ENCODE results near the gene AHDC1.
A peak's percentile ranks its signal among the peaks of the same experiment; 100 is the strongest.
"Not testable (repeated sequence)": the region's sequence is repeated elsewhere in the genome, so short reads cannot be mapped to it uniquely, and the experiment has no call there.

The AHDC1 gene, protein sequence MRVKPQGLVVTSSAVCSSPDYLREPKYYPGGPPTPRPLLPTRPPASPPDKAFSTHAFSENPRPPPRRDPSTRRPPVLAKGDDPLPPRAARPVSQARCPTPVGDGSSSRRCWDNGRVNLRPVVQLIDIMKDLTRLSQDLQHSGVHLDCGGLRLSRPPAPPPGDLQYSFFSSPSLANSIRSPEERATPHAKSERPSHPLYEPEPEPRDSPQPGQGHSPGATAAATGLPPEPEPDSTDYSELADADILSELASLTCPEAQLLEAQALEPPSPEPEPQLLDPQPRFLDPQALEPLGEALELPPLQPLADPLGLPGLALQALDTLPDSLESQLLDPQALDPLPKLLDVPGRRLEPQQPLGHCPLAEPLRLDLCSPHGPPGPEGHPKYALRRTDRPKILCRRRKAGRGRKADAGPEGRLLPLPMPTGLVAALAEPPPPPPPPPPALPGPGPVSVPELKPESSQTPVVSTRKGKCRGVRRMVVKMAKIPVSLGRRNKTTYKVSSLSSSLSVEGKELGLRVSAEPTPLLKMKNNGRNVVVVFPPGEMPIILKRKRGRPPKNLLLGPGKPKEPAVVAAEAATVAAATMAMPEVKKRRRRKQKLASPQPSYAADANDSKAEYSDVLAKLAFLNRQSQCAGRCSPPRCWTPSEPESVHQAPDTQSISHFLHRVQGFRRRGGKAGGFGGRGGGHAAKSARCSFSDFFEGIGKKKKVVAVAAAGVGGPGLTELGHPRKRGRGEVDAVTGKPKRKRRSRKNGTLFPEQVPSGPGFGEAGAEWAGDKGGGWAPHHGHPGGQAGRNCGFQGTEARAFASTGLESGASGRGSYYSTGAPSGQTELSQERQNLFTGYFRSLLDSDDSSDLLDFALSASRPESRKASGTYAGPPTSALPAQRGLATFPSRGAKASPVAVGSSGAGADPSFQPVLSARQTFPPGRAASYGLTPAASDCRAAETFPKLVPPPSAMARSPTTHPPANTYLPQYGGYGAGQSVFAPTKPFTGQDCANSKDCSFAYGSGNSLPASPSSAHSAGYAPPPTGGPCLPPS (N-terminal part only)

DNA sequence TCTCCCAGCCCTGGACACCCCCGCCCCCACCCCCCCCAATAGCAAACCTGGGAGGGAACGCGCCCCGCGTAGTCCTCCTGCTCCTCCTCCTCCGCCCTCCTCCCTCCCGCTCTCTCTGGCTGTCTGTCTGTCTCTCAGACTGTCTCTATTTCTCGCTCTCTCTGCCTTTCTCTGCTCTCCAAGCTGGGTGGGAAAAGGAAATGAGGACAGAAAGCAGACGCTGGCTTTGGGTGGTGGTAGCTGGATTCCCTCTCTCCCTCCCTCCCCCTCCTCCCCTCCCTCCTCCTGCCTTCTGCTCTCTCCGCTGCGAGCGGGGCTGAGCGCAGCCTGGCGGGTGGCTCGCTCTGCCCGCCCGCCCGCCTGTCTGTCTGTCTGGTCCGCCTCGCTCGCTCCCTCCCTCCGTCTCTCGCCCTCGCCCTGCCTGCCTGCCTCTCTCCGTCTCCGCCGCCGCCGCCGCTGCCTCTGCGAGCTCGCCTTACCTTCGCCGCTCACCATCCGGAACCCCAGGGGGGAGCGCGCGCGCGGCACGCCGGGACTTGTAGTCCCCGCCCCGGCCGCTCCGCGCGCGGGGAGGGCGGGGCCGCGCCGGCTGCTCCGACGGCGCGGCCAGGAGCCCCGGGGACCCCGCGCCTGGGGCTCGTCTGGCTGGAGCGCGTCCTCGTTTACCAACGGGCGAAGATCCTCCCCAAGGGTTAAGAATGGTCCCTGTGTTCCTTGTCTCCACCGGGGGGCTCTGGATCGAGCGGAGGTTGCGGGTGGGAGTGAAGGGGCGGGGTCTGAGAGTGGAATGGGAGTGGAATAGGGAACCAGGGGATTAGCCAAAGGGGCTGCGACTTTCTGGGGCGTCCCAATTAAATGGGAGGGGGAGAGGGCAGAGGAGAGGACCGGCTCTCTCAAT lies at the start of gene AHDC1:
Gene AHDC1 (minus strand): TSS at position 464 of the 898 bp plus-strand sequence. CDS start 52,029 bp downstream, outside the sequence.
- peak; percentile 94 for DNase-seq

DNA sequence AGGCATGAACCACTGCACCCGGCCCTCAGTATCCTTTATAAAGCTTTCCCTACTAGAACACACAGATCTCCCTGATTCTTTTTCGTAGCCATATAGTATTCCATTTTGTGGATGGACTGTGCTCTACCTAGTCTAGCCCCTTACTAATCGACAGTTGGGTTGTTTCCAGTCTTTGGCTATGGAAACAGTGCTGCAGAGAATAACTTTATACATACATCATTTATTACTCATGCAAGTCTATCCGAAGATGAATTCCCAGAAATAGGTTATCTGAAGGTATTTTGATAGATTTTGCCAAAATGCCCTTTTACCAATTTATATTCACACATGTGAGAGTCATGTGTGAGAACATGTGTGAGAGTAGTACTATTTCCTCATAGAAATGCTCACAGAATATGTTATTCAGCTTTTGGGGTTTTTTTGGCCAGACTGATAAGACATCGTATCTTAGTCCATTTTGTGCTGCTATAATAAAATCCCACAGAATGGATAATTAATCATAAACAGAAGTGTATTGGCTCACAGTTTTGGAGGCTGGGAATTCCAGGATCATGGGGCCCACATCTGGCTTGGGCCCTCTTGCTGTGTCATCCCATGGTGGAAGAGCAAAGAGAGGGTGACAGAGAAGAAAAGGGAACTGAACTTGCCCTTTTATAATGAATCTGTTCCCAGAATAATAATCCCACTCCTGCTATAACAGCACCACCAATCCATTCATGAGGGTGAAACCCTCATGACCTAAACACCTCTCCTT lies 48.3 kb upstream of the AHDC1 start:
- DNase-seq = no peak

DNA sequence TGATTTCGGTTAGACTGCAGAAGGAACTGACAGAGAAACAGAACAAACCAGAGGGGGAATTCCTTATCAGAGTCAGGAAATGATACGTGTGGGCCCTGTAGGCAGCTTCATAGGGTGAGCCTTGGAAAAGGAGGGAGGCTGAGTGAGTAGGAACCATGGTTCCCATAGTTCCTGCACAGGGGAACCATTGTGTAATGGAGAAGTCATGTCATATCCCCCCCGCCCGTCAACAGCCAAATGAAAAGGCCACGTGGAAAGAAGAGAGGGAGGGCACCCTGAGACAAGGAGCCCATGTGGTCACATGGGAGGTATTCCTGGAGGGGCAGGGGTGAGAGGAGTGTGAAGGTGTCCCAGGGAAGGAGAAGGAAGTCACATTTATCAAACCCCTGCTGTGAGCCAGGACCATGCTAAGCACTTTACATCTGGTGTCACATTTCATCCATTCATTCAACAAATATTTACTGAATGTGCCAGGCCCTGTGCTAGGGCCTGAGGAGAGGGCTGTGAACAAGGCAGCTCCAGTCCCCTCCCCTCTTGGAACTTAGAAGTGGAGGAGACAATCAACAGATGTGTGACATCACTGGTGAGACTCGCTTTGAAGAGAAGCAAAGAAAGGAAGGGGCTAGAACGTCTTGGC lies 46.7 kb upstream of the AHDC1 start:
- no peak for DNase-seq

DNA sequence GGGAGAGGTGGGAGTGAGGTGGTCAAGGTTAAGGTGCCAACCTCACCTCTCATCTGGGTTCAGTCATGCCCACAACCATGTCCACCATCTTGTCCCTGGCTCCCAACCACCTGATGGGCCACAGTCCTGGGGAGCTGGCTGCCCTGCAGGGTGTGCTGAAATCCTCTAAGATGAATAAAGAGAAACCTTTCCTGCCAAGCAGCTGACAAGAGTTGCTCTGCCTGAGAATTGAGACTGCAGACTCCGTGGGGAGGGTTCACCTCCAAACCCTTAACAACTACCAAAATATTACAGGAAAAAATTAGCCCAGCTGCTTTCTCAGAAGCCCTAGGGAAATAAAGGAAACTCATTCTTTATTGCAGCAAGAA lies 46.2 kb upstream of the AHDC1 start:
- DNase-seq = no peak

DNA sequence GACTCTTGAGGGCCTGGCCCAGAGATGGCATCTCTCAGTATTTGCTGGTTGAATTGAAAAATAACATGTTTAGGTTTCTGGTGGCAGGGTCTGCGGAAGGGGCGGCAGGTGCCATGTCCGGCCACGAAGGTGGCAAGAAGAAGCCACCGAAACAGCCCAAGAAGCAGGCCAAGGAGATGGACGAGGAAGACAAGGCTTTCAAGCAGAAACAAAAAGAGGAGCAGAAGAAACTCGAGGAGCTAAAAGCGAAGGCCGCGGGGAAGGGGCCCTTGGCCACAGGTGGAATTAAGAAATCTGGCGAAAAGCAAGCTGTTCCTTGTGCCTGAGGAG lies 45.3 kb upstream of the AHDC1 start:
- no peak for DNase-seq

DNA sequence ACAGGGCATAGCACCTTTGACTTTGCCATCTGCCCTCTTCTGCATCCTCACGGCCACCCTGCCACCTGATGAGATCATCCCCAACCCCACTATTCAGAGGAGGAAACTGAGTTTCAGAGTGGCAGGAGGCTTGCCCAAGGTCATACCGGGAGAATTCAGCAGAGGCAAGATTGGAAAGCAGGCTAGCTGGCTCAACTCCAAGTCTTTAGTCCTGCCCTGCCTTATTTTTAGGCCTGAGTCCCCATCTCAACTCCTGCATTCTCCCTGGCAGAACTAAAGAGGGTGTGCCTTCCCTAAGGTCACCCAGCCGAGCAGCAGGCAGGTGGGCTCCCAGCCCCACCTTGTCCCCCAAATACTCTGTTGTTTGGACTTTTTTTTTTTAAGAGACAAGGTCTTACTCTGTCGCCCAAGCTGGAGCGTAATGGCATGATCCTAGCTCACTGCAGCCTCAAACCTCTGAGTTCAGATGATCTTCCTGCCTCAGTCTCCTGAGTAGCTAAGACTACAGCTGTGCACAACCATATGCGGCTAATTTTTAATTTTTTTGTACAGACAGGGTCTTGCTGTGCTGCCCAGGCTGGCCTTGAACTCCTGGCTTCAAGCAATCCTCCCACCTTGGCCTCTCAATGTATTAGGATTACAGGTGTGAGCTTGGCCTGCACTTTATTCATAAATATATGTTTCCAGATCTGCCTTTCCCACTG lies 44.8 kb upstream of the AHDC1 start:
- no peak for DNase-seq

DNA sequence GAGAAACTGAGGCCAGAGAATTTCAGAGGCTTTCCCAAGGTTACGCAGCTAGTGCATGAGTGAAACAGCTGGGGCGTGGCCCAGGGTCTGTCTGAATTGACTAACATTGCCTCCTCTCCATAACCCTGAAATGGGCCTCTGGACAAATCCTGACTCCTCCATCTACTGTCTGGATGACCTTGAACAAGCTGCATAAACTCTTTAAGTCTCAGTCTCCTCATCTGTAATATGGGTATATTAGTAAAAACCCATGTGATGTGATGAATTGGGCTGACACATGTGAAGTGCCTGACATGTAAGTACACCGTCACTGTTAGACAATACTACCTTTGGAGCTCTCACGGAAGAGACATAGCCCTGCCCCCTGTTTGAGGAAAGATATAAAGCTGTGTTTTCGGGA lies 43.4 kb upstream of the AHDC1 start:
- DNase-seq = no peak

DNA sequence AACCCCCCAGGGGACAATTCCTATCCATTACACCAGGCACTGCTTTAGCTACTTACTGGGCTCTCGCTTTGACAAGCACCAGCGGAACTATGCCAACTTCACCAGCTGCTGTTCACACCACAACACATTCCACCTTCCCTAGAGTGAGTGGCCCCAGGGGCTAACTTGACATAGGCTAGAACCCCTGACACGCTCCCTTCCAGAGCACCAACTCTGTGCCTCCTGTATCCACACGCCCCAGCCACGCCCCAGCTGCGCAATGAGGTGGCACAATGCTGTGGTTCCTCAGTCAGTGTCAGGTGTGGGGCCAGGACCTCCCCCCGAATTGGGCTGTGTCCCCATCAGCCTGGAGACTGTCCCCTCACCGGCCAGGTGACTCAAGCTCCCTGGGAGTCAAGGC lies 42.7 kb upstream of the AHDC1 start:
- no peak for DNase-seq

DNA sequence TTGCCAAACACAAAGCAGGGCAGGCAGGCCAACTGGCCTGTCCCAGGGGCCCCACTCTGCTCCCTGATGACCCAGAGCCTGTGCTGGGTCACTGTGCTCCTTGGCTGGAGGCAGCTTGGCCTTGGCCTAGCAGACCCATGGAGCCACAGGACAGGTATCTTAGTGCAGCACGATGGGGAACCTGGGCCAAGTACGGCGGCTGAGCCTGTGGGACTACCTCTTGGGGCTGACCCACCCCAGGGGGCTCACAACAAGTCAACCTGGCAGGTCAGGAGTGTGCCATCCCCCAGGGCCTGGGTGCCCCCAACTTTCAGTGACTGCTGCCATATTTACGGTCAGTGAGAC lies 41.1 kb upstream of the AHDC1 start:
- no peak for DNase-seq

DNA sequence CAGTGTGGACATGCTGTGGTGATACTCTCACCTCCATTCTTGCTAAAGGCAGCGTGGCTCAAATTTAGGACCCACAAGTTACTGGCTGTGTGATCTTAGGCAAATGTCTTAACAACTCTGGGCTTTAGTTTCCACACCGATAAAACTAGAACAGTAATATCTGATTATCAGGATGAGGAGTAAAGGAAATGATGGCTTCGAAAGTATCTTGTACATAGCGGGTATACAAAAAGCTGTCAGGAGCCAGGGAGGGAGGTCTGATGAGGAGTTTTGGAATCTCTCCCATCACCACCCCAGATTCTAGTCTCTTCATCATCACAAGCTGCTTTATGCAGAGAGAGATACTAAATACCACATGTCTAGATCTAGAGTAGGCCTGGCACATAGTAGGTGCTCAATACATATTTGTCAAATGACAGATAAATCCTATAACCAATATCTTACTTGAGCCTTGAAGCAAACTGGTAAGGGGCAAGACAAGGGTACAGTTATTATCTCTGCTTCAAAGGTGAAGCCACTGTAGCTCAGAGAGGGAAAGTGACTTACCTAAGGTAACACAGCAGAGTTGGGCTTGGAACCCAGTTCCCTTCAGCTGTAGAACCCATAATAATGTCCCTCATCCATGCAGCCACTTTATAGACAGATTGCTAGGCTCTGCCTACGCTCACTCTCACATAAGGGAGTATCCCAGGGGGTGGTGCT lies 40.6 kb upstream of the AHDC1 start:
- no peak for DNase-seq

DNA sequence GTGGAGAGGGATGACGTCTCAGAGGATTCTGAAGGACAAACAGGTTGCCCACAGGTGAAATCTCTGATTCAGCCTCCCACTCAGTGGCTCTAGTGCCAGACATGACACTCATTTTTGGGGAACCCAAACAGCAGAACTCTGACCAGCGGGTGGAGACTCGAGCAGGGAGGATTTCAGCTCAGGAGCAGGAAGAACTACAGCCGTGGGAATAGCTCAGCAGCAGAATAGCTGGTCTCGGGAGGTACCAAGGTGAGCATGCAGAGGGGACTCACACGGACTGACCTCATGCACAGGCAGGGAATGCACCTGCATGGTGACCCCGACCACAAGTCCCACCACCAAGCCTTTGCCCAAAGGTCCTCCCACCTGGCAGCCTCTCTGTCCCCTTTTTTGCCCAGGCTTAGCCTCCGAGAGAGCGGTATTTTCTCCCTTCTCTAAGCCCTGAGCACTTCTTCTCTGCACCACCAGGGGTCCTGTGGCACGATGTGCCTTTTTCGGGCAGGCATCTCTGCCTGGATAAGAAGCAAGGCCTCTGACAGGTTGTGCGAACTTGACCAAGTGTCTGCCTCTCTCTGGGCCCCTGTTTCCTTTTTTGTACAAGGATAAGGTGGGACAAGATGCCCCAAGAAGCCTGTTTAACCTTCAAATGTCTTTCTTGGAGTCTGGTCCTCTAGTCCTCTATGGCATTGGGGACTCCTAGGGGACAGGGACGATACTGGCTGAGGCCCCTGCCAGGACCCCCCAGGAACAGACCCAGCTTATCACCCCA lies 39.8 kb upstream of the AHDC1 start:
- DNase-seq = no peak

DNA sequence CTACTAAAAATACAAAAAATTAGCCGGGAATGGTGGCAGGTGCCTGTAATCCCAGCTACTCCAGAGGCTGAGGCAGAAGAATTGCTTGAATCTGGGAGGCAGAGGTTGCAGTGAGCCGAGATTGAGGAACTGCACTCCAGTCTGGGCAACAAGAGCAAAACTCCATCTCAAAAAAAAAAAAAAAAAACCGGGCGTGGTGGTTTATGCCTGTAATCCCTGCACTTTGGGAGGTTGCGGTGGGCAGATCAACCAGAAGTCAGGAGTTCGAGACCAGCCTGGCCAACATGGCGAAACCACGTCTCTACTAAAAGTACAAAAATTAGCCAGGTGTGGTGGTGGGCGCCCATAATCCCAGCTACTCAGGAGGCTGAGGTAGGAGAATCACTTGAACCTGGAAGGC lies 36.6 kb upstream of the AHDC1 start:
- not testable (repeated sequence) for DNase-seq

DNA sequence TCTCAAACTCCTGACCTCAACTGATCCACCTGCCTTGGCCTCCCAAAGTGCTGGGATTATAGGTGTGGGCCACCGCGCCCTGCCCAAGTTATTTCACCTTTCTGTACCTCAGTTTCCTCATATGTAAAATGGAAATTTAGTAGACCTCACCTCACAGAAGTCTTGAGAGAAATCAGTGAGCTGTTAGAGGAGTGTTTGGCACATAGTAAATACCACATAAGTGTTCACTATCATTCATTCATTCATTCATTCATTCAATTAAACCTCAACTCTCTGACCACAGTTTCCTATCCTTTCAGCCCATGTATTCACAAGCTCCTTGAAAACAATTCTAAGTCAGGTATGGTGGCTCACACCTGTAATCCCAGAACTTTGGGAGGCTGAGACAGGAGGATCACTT lies 34.9 kb upstream of the AHDC1 start:
- DNase-seq = no peak

DNA sequence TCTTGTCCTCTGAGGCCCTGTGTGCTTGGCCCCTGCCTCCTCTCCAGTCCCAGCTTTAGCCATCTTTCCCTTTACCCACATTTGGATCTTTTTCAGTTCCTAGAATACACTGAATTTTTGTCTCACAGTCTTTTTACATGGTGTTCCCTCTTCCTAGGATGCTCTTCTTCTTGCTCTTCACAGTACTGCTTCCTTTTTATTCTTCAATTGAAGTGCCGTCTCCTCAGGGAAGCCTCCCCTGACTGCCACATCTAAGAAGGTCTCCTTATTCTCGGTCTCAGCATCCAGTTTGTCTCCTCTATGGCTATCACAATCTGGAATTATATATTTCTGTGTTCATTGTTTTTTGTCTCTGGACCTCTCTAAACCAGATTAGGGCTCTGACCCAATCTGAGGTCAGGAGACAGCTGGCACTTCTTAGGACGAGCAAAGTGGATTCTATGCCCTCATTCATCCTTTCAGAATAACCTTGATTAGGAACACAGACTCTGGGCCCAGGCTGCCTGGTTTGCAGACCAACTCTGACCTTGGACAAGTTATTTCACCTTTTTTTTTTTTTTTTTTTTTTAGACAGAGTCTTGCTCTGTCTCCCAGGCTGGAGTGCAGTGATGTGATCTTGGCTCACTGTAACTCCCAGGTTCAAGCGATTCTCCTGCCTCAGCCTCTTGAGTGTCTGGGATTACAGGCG lies 34.2 kb upstream of the AHDC1 start:
- no peak for DNase-seq

DNA sequence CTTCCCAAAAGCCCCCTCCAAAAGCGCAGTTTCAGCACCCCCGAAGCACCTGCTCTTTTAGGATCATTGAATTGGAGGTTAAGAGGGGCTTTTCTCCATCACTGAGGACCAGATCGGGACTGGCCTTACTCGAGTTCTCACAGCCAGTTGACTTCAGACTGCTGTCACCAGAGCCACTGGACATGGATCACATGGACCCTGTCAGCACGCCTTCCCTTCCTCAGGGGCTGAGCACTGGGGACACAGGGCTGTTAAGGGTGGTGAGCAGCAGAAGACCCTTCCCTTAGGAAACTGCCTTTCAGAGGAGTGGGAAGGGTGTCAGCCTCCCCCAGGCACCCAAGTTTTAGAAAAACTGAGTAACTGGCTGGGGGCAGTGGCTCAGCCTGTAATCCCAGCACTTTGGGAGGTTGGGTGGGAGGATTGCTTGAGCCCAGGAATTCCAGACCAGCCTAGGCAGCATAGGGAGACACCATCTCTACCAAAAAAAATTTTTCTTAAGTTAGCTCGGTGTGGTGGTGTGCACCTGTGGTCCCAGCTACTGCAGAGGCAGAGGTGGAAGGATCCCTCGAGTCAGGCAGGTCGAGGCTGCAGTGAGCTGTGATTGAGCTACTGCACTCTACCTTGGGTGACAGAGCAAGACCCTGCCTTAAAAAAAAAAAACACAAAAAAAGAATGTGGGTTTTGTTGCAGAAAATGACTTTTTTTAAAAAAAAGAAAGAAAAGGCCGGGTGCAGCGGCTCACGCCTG lies 31.6 kb upstream of the AHDC1 start:
- DNase-seq = no peak

DNA sequence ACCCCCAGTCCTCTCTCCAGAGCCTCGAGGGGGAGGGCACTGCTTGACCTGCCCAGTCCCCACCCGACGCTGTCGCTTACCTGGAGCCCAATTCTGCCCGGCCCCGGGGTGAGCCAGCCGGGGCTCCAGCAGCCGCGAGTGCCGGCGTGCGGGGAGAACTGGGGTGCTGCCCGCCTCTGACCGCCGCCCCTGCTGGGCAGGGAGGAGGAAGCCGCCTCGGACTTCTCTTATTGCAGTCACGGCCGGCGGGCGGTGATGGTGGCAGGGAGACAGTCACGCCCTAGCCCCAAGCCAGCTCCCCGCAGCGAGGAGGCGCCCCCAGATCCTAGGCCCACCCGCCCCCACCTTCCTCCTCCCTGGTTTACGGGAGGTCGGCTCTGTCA lies 31.0 kb upstream of the AHDC1 start, which contains the start of gene FGR:
Gene FGR (minus strand): TSS at position 201 of the 383 bp plus-strand sequence. CDS start 11,269 bp downstream, outside the sequence.
- DNase-seq = no peak

DNA sequence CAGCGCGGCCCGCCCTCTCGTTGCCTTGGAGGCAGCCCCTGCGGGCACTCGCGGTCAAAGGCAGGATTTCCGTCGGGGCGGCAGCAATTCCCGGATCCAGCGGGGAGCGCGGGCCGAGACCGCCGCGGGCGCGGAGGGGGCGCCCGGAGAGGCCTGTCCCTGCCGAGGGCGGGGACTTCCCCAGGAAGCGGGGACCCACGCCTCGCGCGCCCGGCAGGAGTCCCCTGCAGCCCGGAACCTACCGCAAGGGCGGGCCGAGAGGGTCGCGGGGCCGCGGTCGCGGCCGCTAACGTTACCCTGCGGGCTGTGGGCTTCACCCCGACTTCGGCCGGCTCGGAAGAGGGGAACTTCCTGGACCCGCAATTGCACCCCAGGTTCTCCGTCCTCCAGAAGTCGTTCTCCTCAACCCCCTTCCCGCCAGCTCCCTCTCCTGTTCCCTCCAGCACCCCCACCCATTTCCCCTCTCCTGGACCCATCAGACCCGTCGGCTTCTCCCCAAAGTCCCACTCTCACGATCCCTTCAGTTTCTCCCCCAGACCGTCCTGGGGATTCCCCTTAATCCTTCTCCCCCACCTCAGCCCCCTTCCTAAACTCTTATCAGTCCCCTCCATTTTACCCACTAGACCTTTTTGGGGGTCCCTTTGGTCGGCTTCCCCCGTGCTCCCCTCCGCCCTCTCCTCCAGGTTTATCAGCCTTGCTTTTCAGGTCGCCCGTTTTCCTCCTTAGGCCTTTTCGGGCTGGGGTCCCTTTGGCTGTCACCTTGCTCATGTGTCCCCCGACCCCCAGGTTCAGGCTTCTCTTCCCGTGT lies 30.4 kb upstream of the AHDC1 start:
- DNase-seq = no peak

Data from NCI-H1105 (cell line).